Measurements from ENCODE around the gene CYB561A3. TPM values are rescaled to one million over a fixed set of nuclear protein-coding genes. Genes with fewer than 3 reads are reported as not detected.
A peak's percentile ranks its signal among the peaks of the same experiment; 100 is the strongest.

The CYB561A3 gene
- total and polyA plus RNA-seq, 2 of the 13 experiments (the other 11 are each of a cell fraction or from before 2014, with no cell fraction given), result 11.4 to 14.9 TPM

DNA sequence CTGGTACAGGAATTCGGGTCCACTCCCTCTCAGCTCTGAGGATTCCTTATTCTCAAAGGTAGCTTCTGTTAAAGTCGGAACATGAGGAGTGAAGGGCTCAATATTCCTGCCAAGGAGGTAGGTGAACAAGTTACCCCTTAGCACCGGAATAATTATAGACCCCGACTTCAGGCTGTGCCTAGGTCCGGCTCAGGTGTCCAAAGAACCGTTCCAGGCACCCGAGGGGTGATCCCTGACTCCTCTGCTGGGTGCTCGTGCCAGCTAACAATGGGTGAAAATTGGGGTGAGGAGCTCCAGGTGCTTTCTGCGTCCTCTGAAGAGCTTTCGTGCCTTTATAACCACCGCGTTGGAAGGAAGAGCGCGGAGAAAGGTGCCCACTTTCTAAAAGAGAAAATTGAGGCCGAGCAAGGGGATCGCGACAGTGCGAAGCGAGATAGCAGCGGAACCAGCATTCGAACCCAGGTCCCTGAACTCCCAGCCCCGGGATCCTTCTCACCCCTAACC, 393 bp downstream of the CYB561A3 start:
- Histone ChIP-seq H3K9ac (ENCODE audit: insufficient read depth, low read depth, low read length) (peak overlapping the region; percentile 98), H2AFZ (ENCODE audit: low read length) (no peak overlapping the region), H3K4me2 (ENCODE audit: low read depth, low read length) (peak overlapping the region; percentile 81), H3K27me3 (ENCODE audit: control insufficient read depth in 1 of 2, insufficient read depth in 2 of 2, low read length in 2 of 2) (no peaks in the 10 kb centered on the region; a peak in 1 of 5 replicates), H3K79me2 (ENCODE audit: insufficient read depth, low read length) (peaks cover 17% of the 10 kb centered on the region), H3K9me3 (ENCODE audit: low read length) (no peaks in the 10 kb centered on the region), H3K36me3 (replicated peaks in 1 of 2; ENCODE audit: control insufficient read depth in 1 of 2, insufficient read depth in 2 of 2, low read length in 2 of 2) (peaks cover 4 to 16% of the 10 kb centered on the region in 2 experiments; a peak in 4 of 5 replicates), H3K4me1 (ENCODE audit: insufficient read depth, low read length) (peaks cover 38% of the 10 kb centered on the region), H4K20me1 (ENCODE audit: insufficient read depth, low read length) (no peaks in the 10 kb centered on the region), H3K4me3 (replicated peaks in 1 of 3; ENCODE audit: insufficient read depth in 1 of 3, low read depth in 2 of 3, low read length in 3 of 3) (peak overlapping the region; percentile 74 to 80 (median 80)), H3K27ac (ENCODE audit: extremely low read length, insufficient read depth, low read length) (peak overlapping the region; percentile 98)
- intact Hi-C loops (cut with micrococcal nuclease; ENCODE audit: unreplicated experiment) (no loop called here), in situ Hi-C loops (cut with HindIII; ENCODE audit: extremely low pct_ligation_motif_present, low pct_unique_long_range_greater_than_20kb) (no loop called here)
- FAIRE-seq (no peak), ATAC-seq (no peak), DNase-seq (ENCODE audit: low spot score) (no peak)
- ChIA-PET POLR2A (interaction anchor here (0.8 to 9.9 kb wide), 19 partner anchors 9 to 94 kb away, joined by 3 to 146 read pairs (median 12); partner anchors contain the start of genes CPSF7, DDB1, SDHAF2 and TKFC), CTCF (ENCODE audit: low intra/inter-chr PET ratio, low total read pairs) (no interaction called here)
- no peak for TF ChIP-seq ZNF382 (CRISPR knock-in tag; IDR thresholded peaks at IDR 0.05; ENCODE audit: borderline replicate concordance)
- TF ChIP-seq, protein P1, sequence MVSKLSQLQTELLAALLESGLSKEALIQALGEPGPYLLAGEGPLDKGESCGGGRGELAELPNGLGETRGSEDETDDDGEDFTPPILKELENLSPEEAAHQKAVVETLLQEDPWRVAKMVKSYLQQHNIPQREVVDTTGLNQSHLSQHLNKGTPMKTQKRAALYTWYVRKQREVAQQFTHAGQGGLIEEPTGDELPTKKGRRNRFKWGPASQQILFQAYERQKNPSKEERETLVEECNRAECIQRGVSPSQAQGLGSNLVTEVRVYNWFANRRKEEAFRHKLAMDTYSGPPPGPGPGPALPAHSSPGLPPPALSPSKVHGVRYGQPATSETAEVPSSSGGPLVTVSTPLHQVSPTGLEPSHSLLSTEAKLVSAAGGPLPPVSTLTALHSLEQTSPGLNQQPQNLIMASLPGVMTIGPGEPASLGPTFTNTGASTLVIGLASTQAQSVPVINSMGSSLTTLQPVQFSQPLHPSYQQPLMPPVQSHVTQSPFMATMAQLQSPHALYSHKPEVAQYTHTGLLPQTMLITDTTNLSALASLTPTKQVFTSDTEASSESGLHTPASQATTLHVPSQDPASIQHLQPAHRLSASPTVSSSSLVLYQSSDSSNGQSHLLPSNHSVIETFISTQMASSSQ (IDR thresholded peaks at IDR 0.05; ENCODE audit: low read depth), result no peak
- TF ChIP-seq, protein P1 (CRISPR knock-in tag; IDR thresholded peaks at IDR 0.05; ENCODE audit: borderline replicate concordance), result 0 out of 2 replicates have a peak, but pooled peaks have one; percentile 11
- TF ChIP-seq ZSCAN12 (CRISPR knock-in tag; IDR thresholded peaks at IDR 0.05), result 0 out of 2 replicates have a peak, but pooled peaks have one; percentile 14
- TF ChIP-seq HIVEP1 (CRISPR knock-in tag; IDR thresholded peaks at IDR 0.05), result no peak
- TF ChIP-seq ZNF629 (CRISPR knock-in tag; conservative IDR thresholded peaks at IDR 0.05), result peak; percentile 44; the same call in 1 of the 2 replicates
- no peak for TF ChIP-seq ZBTB25 (CRISPR knock-in tag; IDR thresholded peaks at IDR 0.05)
- TF ChIP-seq, protein P2, sequence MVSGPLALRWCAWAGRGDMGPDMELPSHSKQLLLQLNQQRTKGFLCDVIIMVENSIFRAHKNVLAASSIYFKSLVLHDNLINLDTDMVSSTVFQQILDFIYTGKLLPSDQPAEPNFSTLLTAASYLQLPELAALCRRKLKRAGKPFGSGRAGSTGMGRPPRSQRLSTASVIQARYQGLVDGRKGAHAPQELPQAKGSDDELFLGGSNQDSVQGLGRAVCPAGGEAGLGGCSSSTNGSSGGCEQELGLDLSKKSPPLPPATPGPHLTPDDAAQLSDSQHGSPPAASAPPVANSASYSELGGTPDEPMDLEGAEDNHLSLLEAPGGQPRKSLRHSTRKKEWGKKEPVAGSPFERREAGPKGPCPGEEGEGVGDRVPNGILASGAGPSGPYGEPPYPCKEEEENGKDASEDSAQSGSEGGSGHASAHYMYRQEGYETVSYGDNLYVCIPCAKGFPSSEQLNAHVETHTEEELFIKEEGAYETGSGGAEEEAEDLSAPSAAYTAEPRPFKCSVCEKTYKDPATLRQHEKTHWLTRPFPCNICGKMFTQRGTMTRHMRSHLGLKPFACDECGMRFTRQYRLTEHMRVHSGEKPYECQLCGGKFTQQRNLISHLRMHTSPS (CRISPR knock-in tag; IDR thresholded peaks at IDR 0.05; ENCODE audit: low read depth), result 0 out of 2 replicates have a peak, but pooled peaks have one; percentile 65
- 0 out of 2 replicates have a peak, but pooled peaks have one; percentile 40 for TF ChIP-seq ARID2 (CRISPR knock-in tag; IDR thresholded peaks at IDR 0.05; ENCODE audit: borderline replicate concordance)
- WGBS (ENCODE audit: low lambda C conversion rate), result 2% methylated on average over 19 of the region's 22 CpGs
- no TSS peak for BruUV-seq (replicated peaks)

Data from HepG2 (cell line).